ENCODE measurements around the gene WDFY4.

DNA sequence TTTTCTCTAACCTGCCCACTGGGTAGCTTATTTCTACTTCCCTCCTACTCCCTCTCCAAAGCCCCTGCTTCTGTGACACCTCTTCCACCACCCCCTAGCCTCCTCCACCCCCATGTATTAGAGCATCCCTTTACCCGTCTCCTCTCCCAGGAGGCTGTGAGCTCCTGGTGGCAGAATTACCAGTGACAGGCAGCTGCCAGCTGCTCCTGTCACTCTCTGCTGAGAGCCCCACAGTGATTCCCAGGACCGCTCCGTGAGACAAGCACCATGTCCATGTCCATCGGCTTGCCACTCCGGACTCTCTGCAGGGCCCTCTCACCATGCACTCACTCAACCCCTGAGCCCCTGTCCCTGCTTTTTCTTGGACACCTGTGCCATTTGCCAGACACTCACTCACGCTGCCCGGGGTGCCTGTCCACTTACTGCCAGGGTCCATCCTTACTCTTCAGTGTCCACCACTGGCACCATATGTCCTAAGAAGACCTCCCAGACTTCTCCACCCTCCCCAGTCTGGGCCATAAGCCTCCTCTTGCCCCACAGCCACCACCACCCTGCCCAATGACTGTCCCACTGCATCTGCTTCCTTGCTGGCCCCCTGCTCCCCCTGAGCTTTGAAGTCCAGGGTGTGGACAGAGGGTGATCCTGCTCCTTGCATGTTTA lies 9.8 kb downstream of the WDFY4 start:
- TF ChIP-seq, protein P1, sequence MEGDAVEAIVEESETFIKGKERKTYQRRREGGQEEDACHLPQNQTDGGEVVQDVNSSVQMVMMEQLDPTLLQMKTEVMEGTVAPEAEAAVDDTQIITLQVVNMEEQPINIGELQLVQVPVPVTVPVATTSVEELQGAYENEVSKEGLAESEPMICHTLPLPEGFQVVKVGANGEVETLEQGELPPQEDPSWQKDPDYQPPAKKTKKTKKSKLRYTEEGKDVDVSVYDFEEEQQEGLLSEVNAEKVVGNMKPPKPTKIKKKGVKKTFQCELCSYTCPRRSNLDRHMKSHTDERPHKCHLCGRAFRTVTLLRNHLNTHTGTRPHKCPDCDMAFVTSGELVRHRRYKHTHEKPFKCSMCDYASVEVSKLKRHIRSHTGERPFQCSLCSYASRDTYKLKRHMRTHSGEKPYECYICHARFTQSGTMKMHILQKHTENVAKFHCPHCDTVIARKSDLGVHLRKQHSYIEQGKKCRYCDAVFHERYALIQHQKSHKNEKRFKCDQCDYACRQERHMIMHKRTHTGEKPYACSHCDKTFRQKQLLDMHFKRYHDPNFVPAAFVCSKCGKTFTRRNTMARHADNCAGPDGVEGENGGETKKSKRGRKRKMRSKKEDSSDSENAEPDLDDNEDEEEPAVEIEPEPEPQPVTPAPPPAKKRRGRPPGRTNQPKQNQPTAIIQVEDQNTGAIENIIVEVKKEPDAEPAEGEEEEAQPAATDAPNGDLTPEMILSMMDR (IDR thresholded peaks at IDR 0.05), result no peak
- no peak for TF ChIP-seq POLR2A (IDR thresholded peaks at IDR 0.05)
